ENCODE data around the gene WDFY3.
"Not testable (repeated sequence)": the region's sequence is repeated elsewhere in the genome, so short reads cannot be mapped to it uniquely, and the experiment has no call there.

The WDFY3 gene

DNA sequence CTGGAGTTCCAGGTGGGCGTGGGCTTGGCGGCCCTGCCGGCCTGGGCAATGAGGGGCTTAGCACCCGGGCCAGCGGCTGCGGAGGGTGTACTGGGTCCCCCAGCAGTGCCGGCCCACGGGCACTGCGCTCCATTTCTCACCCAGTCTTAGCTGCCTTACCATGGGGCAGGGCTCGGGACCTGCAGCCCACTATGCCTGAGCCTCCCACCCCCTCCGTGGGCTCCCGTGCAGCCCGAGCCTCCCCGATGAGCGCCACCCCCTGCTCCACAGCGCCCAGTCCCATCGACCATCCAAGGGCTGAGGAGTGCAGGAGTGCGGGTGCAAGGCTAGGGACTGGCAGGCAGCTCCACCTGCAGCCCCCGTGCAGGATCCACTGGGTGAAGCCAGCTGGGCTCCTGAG is 301.7 kb downstream of the WDFY3 start:
- not testable (repeated sequence) for DNase-seq

DNA sequence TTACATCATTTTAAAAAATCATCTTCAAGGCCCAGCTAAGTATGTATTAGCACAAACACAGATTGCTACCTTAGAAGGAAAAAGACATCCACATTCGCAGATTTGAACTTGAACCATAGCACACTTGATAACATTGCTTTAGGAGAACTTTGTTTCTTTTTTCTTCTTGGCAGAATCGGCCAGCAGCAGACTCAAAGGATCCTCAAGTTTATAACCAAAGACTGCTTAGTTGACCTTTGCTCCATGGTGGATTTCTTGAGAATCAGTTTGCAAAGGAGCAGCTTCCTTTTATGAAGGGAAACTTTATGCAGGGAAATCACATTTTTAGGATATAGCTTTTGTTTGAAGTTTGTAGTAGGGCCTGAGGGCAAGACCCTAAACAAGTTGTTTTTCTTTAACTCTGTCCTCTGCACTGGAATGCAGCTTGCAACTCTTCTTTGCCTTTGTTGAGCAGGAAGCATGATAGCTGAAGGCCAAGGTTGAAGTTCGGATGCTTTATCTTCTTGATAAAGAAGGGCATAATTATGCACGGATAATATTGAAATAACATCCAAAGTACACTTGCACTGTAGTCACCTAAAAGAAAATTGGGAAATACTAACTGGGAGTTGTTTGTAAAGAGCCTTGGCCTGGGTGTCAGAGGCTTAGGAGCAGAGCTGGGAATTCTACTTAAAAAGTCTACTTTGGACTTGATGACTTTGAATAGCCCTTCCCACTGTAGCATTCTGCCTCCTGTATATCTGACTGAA is 305.1 kb downstream of the WDFY3 start:
- no peak for DNase-seq

DNA sequence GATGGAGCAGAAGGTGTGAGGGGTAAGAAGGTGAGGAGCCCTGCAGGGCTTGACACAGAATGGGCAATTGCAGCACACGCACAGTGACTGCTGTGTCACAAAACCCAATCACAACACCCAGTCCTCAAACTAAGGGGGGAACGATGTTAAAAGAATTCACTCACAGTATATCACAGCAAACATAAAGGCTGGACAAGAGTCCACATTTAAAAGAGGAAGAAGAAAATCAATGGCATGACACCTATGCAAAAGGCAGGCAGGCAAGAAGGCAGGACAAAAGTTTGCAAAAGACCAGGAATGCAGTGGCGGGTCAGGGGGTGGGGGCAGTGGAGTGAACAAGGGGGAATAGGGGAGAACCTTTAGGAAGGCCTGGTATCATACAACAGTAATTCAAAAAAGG is 305.9 kb downstream of the WDFY3 start:
- DNase-seq, result no peak

DNA sequence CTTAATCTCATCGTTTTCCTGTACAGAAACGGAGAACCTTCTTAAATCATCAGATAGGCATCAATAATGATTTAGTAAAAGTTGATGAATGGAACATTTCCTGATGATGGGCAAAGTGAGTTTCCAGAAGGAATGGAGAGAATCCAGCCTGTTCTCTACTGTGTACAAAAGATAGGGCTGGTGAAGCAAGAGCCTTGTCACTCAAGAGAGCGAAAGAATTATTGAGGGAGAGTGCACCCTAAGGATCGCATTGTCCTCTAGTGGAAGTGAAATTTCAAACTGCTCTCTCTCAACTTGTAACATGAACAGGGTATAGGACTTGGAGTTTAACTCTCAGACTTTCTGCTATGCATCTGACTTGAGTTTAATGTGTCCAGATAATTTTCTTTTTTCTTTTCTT is 314.0 kb downstream of the WDFY3 start:
- DNase-seq, result no peak

DNA sequence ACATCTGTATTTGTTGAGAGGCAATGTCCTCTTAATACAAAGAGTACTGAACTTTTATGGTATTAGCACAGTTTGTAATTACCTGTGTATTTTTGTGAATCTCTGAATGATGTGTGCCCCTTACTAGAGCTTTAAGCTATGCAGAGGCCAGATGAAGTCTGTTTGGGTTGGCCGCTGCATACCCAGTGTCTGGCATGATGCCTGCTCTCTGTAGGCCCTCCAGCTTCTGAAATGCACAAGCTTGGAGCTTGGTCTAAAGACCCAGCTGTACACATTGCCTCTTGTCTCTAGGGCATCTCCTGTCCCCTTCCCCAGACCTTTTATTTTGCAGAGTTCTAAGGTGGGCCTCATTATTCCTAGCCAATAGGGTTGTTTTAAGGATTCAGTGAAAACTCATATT is 315.0 kb downstream of the WDFY3 start:
- DNase-seq, result no peak

DNA sequence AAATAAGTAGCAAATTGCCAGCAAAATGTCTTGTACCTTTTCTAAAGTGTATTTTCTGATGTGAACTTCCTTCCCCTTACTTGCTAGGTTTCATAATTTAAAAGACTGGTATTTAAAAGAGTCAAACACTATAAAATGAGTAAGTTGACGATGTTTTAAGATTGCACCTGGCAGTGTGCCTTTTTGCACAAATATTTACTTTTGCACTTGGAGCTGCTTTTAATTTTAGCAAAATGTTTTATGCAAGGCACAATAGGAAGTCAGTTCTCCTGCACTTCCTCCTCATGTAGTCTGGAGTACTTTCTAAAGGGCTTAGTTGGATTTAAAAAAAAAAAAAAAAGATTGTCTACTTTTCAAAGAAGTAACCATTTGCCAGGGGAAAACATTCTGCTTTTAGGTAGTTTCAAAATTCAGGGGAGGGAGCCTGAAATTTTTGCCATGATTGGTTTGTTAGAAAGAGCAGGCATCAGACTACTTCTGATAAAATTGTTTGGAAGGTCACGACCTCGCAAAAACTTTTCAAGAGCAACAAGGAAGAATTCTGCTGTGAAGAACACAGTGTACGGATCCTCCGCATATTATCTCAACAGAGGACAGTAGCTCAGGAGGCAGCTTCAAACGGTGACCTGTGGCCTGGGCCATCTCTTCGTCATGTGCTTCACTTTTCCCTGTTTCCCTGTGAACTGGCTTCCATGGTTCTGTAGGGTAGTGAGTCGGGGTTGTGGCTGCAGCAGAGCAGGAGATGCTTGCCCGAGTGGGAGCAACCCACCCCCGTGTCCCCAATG is 317.4 kb downstream of the WDFY3 start:
- no peak for DNase-seq

DNA sequence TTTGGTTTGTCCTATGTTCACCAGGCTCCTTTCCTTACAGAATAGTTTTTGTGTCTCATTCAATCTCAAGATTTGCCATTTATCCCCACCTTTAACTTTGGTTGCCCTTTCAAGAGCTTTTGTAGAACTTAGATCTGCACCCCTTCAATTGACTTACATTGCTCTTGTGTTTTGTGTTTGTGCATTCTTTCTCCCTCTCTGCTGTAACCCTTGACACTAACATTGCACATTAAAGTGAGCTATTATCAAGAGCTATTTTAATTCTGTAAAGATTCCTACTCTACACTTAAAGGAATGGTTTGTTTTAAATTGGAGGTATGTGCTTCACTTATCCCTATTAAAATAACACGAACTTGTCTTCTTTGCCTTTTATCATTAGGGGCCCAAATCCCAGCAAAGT is 318.3 kb downstream of the WDFY3 start:
- no peak for DNase-seq

DNA sequence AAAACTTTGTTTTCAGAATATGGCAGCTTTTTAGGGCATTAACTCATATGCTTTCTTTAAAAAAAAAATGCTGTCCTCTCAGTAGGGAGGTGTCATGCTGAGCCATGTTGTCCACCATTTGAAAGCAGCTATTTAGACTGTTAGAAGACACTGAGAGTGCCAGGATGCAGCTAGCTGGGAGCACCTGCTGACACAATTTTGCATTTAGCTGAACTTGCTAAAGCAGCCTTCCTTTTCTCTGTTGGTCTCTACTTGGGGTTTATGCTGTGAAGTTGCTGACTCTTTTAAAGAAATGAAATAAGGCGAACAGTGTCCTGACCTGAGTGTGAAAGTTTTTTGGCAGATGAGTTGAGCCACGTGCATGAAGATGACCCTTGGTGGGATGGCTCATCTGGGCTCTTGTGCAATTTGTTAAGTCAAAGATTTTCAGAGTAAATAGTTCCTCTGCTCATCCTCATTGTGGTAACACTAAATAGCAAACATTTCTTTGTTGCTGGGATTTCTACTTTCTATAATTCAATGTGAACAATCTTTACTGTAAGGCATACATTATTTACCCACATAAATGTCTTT is 319.1 kb downstream of the WDFY3 start:
- DNase-seq, result peak in 1 of 2 experiments; percentile 3

DNA sequence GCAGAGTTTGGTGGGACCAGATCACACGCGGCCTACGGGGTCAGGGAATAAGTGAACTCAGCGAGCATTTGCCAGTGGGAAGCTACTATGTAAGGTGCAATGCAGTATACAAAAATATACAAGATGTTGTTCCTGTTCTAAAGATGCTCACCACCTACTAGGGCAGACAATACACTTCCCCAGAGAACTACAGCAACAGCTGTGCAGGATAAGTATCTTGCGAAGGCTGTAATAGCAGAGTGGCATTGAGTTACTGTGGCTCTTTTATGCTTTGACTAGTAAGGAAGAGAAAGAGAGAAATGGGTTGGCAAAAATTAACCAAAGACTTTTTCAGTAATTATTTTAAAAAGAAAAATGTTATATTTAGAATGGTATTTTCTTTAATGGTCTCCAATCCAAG is 322.4 kb downstream of the WDFY3 start:
- DNase-seq, result no peak

DNA sequence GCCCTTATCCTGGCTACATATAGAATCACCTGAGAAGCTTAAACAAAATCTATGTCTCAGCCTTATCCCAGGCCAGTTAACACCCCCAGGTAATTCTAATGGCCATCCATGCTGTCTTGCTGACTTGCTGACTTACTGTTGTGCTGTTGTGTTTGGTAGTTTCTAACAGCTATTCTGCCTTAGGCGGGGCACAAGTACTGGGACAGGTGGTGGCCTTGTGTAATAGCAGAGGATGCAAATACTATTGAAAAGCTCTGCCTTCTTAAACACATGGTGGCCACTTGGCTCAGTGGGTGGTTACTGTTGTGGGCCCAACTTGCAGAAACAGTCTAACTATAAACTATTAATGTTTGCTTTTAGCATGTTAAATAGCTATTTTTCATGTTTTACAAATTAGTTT is 327.3 kb downstream of the WDFY3 start:
- peak; percentile 71 for DNase-seq

DNA sequence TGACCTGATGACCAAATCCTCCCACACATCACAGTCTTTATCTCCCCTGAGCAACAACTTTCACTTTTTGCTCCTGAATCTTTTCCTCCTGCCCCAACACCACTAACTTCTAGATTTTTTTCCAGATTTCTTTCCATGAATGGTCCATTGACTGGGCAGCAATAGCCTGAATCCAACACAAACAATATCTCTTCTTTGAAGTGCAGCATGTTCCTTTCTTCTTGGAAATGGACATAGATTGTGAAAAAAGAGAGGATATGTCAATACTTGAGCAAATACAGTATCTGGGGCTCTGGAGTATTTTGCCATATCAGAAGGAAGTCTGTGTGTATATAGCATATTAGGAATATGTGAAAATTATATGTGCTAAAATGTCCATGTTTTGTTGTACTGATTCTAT is 328.4 kb downstream of the WDFY3 start:
- no peak for DNase-seq

DNA sequence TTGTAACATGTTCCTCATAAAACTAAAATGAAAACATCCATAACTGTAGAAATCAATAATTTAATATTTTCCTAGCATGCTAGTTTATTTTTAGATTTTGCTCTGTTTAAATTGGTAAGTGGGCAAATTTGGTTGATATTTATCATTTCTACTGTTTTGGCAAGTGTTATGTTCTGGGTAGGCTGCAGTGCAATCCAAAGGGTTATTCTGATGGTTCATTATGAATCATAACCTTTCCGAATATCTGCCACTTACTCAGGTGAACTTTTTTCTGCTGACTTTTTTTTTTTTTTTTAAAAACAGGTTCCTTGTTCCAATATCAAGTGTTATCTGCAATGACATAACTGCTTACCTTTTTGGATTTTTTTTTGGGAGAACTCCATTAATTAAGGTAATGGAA is 331.5 kb downstream of the WDFY3 start:
- no peak for DNase-seq

DNA sequence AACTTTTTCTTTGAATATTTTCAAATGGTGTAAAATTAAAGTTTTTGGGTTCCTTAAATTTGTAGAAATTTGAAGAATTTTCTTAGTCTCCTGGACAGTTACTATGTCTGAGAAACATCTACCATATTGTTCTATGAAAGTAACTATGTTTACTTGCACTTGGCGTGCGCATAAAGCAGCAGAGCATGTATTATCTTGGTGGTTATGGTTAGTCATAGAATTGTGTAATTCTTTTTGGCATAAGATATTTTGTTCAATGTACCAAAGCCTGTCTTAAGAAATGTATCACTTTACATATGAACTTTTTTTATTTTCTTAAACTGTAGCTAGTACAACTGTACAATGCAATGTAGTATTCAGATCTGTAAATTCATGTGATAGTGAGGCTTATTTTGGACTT is 334.4 kb downstream of the WDFY3 start:
- DNase-seq, result no peak

DNA sequence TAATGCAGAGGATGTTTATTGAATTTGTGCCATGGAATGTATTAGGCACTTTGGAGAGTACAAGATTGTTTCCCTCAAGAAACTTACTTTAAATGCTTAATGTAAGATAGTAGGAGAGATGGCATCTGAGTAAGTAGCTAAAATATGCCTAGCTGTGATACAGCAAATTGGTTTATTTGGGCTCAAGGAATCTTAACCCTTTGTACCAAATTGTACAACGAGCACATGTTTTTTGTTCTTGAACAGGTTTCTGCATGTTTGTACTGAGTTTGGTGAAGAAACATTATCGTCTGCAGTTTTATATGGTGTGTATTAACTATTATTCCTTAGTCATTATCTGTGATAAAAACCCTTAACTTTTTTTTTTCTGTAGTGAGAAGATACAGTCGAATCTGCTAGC is 334.9 kb downstream of the WDFY3 start:
- DNase-seq, result no peak

DNA sequence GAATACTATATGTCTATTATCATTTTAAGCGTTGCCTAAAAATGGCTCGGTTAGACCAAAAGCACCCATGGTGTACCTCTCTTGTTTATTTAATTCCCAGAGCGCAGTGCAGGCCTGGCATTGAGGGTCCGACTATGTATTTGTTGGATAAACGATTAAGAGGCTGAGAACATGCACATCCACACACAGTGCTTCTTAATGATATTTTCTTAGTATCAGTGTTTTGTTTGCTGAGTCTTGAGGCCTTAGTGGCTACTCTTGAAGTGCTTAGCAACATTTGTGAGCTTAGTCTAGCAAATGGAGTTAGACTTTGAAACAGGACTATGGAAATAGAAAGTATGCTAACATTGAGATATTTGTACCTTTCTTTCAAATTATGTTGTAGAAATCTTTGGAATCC is 339.8 kb downstream of the WDFY3 start:
- DNase-seq, result no peak

DNA sequence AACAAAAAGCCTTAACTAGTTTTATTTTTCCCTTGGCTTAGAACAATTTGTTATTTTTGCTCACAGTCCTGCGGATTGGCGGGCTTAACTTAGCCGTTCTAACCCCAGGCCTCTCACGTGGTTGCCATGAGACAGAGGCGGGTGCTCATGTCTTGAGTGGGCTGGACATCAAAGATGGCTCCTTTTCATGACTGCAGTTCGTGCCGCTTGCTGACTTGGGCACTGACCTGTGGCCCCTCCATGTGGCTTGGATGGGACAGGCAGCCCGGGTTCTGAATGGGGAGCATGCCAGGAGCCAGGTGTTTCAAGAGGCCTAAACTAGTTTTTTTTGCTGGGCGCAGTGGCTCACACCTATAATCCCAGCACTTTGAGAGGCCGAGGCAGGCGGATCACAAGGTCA is 342.8 kb downstream of the WDFY3 start:
- no peak for DNase-seq

DNA sequence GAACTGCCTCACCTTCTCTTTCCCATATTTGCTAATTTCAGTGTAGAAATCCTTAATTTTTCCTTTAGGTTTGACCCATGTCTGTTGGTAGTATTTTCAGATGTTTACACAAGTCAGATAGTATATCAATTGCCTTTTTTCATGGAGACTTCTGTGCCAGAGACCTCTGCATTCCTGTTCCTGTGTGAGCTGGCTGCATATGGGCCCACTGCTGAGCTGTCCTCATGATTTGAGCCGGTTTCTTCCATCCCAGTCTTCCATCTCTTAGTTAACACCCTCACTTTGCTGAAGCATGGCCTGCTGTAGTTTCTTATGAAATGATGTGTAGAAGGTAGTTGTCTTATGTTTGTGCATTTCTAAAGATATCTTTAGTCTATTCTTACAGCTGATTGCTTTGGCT is 343.5 kb downstream of the WDFY3 start:
- DNase-seq, result no peak

Measured in NCI-H526 (cell line).